ES-I3 (cell line): Measurements from ENCODE around the gene B3GNT5.

Source experiments
- H3K36me3 ChIP-seq: 2 replicates; pipeline ENCODE4 v1.6.1; 2013; ENCODE audit warnings: mild to moderate bottlenecking, low read length, control low read depth, moderate library complexity; ENCODE audit not compliant: insufficient read depth
- H3K4me1 ChIP-seq: 2 replicates; pipeline ENCODE4 v1.6.1; 2013; ENCODE audit warnings: mild to moderate bottlenecking, control low read depth, low read length; ENCODE audit not compliant: insufficient read depth
- H3K9ac ChIP-seq: 2 replicates; pipeline ENCODE4 v1.6.1; 2013; ENCODE audit warnings: low read depth, mild to moderate bottlenecking, low read length, moderate library complexity
- H3K9me3 ChIP-seq: 2 replicates; pipeline ENCODE4 v1.6.1; 2013; ENCODE audit warnings: mild to moderate bottlenecking, low read length, moderate library complexity; ENCODE audit not compliant: control insufficient read depth, insufficient read depth

B3GNT5 gene

DNA sequence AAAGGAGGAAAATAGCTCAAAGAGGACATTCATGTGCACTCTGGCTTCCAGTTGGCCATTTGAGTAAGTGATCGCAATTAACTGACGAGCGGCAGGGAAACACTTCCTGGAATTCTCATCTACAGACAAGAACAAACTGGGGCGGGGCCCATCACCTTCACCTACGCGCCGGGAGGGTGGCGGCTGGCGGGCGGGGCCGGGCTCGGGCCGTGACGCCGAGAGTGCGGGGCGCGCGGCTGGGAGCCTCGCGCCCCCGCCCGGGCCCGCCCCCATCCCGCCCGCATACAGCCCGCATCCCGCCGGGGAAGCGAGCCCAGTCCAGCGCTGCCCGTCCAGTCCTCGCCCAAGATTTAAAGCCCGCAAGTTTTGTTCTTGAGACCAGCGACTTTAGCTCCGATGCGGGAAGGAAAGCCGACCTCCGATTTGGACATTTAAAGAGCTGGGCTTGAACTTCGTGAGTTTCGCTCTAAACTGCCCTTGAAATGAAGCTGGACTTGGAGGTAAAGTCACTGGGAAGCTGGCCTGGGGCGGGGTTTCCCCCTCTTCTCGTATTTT, at the start of gene B3GNT5:
B3GNT5 (plus strand) TSS at position 281 of the 555 bp plus-strand sequence. CDS start 16,546 bp downstream, outside the sequence.
- H3K9me3 ChIP-seq: no peaks in the 10 kb centered on the region
- peaks cover 16% of the 10 kb centered on the region for H3K4me1 ChIP-seq
- H3K9ac ChIP-seq: peak within 1 kb of the TSS; percentile 88

DNA sequence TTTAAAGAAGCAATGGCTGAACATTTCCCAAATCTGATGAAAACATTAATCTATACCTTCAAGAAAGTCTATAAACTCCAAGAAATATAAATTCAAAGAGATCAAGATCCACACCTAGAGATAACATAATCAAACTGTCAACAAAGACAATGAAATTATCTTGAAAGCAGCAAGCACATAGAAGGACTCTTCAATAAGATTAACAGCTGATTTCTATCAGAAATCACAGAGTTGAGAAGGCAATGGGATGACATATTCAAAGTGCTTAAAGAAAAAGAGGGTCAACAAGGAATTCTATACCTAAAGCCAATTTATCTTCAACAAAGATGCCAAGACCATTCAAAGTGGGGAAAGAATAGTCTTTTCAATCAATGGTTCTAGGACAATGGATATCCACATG, 49.4 kb upstream of the B3GNT5 start:
- H3K4me1 ChIP-seq: no peaks in the 10 kb centered on the region

More for the DNA sequence above, at the start of gene B3GNT5:
- H3K36me3 ChIP-seq: no peaks in the 10 kb centered on the region

DNA sequence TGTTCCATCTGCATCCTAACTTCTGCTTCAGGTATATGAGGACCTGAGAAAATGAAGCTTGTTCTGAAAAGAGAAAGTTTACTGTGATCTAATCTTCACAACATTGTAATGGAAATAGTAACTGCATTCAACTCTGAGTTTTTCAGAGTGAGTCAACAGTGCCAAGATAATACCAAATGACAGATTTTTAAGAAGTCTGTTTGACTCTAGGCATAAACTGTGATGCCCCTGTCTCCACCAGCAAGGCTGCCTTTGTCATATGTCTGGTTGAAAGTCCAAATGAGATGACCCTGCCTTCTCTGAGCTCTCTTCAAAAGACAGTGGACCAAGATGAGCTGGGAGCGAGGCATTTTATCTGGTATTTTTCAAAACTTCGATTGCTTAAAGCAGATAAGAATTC, 44.8 kb upstream of the B3GNT5 start:
- Histone ChIP-seq H3K9ac (no peak overlapping the region), H3K9me3 (peaks cover 4% of the 10 kb centered on the region; the same call in 1 of the 2 replicates), H3K4me1 (no peaks in the 10 kb centered on the region), H3K36me3 (no peaks in the 10 kb centered on the region)

More for the DNA sequence above, 49.4 kb upstream of the B3GNT5 start:
- Histone ChIP-seq H3K36me3 (no peaks in the 10 kb centered on the region), H3K9ac (no peak overlapping the region), H3K9me3 (peaks cover 4% of the 10 kb centered on the region; the same call in 1 of the 2 replicates)

DNA sequence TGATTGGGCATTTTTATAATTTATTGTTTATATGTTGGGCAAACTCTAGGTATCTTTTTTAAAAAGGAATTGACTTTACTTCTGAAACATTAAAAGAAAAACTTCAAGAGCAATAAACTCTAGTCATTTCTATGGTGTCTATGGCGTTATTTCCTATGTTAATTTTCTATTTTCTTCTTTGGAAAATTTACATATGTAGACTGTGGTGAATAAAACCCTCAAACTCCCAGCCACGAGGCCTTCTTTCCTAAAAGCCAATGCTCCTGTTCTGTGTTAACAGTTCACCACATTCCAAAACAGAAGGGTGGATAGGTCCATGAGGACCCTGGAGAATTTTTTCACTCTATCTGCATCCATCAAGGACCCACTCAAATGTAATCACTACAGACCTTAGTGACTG, 44.3 kb upstream of the B3GNT5 start:
- Histone ChIP-seq H3K9ac (no peak overlapping the region), H3K36me3 (no peaks in the 10 kb centered on the region), H3K9me3 (peaks cover 4% of the 10 kb centered on the region; the same call in 1 of the 2 replicates), H3K4me1 (no peaks in the 10 kb centered on the region)

DNA sequence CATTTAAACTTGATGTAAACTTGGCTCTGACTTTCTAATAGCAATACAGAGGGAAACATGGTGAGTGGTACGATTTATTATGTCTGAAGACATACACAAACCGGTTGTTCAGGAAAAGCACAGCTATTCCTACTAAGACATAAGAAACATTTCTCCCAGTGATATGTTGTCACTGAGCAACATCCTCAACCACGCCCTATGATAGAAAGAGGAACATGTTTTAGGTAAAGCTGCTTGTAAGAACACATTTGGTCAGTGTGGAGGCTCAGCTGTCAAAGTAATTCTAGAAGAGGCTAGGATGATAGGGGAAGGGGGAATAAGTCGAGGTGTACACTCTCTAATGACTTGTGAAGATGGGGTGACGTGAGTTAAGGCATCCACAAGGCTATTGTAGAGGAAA, 42.7 kb upstream of the B3GNT5 start:
- Histone ChIP-seq H3K9ac (no peak overlapping the region), H3K4me1 (no peaks in the 10 kb centered on the region), H3K9me3 (peaks cover 4% of the 10 kb centered on the region; the same call in 1 of the 2 replicates), H3K36me3 (no peaks in the 10 kb centered on the region)

GRCh38 chr3:183210862-183211341, 42.2 kb upstream of the B3GNT5 start:
- no peaks in the 10 kb centered on the region for H3K36me3 ChIP-seq
- peaks cover 4% of the 10 kb centered on the region; the same call in 1 of the 2 replicates for H3K9me3 ChIP-seq
- no peaks in the 10 kb centered on the region for H3K4me1 ChIP-seq
- H3K9ac ChIP-seq: no peak overlapping the region

- H3K9ac ChIP-seq: no peak overlapping the region
- no peaks in the 10 kb centered on the region for H3K4me1 ChIP-seq
- no peaks in the 10 kb centered on the region for H3K36me3 ChIP-seq
- peaks cover 4% of the 10 kb centered on the region; the same call in 1 of the 2 replicates for H3K9me3 ChIP-seq
These were observed 41.7 kb upstream of the B3GNT5 start for GRCh38 chr3:183211352-183211751.

- Histone ChIP-seq H3K4me1 (no peaks in the 10 kb centered on the region), H3K9ac (no peak overlapping the region), H3K36me3 (no peaks in the 10 kb centered on the region), H3K9me3 (peaks cover 4% of the 10 kb centered on the region; the same call in 1 of the 2 replicates)
These were observed 41.0 kb upstream of the B3GNT5 start for GRCh38 chr3:183212096-183212495.

- no peaks in the 10 kb centered on the region for H3K4me1 ChIP-seq
These were observed 40.5 kb upstream of the B3GNT5 start for GRCh38 chr3:183212565-183212964.

GRCh38 chr3:183213415-183214276, 39.4 kb upstream of the B3GNT5 start:
- no peaks in the 10 kb centered on the region; the same call in 1 of the 2 replicates for H3K9me3 ChIP-seq
- H3K9ac ChIP-seq: no peak overlapping the region
- H3K36me3 ChIP-seq: no peaks in the 10 kb centered on the region
- no peaks in the 10 kb centered on the region for H3K4me1 ChIP-seq

More at GRCh38 chr3:183212565-183212964, 40.5 kb upstream of the B3GNT5 start:
- H3K9me3 ChIP-seq: peaks cover 4% of the 10 kb centered on the region; the same call in 1 of the 2 replicates
- H3K9ac ChIP-seq: no peak overlapping the region
- H3K36me3 ChIP-seq: no peaks in the 10 kb centered on the region

- no peak overlapping the region for H3K9ac ChIP-seq
- H3K9me3 ChIP-seq: no peaks in the 10 kb centered on the region; the same call in 1 of the 2 replicates
- no peaks in the 10 kb centered on the region for H3K4me1 ChIP-seq
- H3K36me3 ChIP-seq: no peaks in the 10 kb centered on the region
These were observed 38.8 kb upstream of the B3GNT5 start for GRCh38 chr3:183214277-183214612.

GRCh38 chr3:183215591-183216202, 37.4 kb upstream of the B3GNT5 start:
- H3K4me1 ChIP-seq: no peaks in the 10 kb centered on the region
- H3K9ac ChIP-seq: no peak overlapping the region
- no peaks in the 10 kb centered on the region for H3K36me3 ChIP-seq
- H3K9me3 ChIP-seq: no peaks in the 10 kb centered on the region

DNA sequence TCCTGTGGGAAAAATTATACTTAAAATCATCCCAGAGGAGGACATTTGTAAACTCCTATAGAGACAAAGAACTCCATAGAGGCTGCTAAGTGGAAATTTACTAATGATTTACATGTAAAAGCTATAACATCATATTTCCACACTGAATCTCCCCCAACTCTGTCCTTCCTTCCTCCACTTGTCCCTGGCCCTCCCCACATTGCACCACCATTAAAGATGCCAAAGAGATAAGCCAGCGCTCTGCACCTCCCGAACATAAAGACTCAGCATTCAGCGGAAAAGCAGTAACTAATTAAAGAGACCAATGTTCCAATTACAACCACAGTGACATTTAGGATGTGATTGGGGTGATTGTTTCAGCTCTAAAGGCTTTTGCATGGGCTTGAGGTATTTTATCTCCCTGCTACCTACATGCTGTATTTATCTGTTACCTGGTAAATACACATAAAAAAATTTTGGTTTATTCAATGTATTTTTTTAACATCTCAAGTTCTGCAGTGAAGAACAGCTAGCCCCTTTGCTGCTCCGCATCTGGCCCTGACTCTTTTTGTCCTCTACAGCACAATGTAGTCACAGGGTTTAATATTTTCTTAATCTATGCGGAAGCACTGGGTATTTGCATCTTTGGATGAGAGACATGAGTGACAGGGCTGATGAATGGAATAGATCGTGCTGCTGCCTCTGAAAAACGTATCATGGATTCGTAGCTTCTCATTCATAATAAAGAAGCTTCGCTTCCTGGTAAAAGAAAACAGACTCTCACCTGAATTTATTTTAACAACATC, 35.3 kb upstream of the B3GNT5 start:
- Histone ChIP-seq H3K4me1 (no peaks in the 10 kb centered on the region), H3K9ac (no peak overlapping the region), H3K36me3 (no peaks in the 10 kb centered on the region), H3K9me3 (no peaks in the 10 kb centered on the region)

DNA sequence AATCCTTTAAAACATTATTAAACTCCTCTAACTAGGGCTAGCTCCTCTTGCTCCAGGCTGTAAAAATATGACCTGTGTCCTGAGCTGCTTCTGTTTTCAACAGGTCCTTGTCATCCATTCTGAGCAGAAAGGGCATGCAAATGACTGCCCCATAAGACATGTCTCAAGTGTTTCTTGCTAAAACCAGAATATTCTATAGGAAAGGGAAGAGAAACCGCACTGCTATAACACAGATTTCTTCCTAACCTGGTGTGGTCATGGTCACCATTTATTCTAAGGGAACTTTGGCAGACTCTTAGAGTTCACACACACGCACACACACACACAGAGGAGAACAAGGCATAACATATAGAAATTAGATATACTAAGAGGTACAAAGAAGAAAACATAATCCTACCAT, 34.2 kb upstream of the B3GNT5 start:
- Histone ChIP-seq H3K36me3 (no peaks in the 10 kb centered on the region), H3K9me3 (no peaks in the 10 kb centered on the region), H3K4me1 (no peaks in the 10 kb centered on the region), H3K9ac (no peak overlapping the region)
